ENCODE data around the gene NALCN. TPM values are rescaled to one million over a fixed set of nuclear protein-coding genes. Genes with fewer than 3 reads are reported as not detected.

The NALCN gene
- total RNA-seq, 1 donor from 2014 or later: 1.1 TPM

- Histone ChIP-seq H2AFZ (ENCODE audit: low read depth, low read length) (no peak overlapping the region), H3K36me3 (ENCODE audit: insufficient read depth, low read length) (no peaks in the 10 kb centered on the region), H3K9ac (ENCODE audit: low read length) (no peak overlapping the region), H3K79me2 (ENCODE audit: insufficient read depth, low read length) (no peaks in the 10 kb centered on the region), H3K27me3 (ENCODE audit: insufficient read depth, low read length) (no peaks in the 10 kb centered on the region), H3K9me3 (ENCODE audit: insufficient read depth, low read depth, low read length) (no peaks in the 10 kb centered on the region), H3K4me3 (ENCODE audit: insufficient read depth, low read depth, low read length) (no peak overlapping the region), H3K4me2 (ENCODE audit: low read length) (no peak overlapping the region), H3K27ac (ENCODE audit: low read depth, low read length) (no peak overlapping the region), H3K4me1 (ENCODE audit: insufficient read depth, low read length) (no peaks in the 10 kb centered on the region), H4K20me1 (ENCODE audit: insufficient read depth, low read length) (no peaks in the 10 kb centered on the region)
- no peak for DNase-seq (ENCODE audit: low read depth)
- no peaks in the 10 kb centered on the region for H3K36me3 Mint-ChIP-seq (ENCODE audit: low read depth, unreplicated experiment)
- no peak for FAIRE-seq
- H3K4me3 Mint-ChIP-seq (ENCODE audit: unreplicated experiment): no peak overlapping the region
- H3K27ac Mint-ChIP-seq (ENCODE audit: unreplicated experiment): peak overlapping the region; percentile 29
- peaks cover 16% of the 10 kb centered on the region for H3K4me1 Mint-ChIP-seq (ENCODE audit: low read depth, unreplicated experiment)
- peaks cover 9% of the 10 kb centered on the region for H3K9me3 Mint-ChIP-seq (ENCODE audit: unreplicated experiment)
- TF ChIP-seq CTCF (IDR thresholded peaks at IDR 0.05; ENCODE audit: insufficient read depth, low read depth, low read length): no peak
- no peak for TF ChIP-seq EZH2 (IDR thresholded peaks at IDR 0.05; ENCODE audit: insufficient read depth, low read length)
- no peaks in the 10 kb centered on the region for H3K27me3 Mint-ChIP-seq (ENCODE audit: low read depth, unreplicated experiment)
These were observed 124.4 kb downstream of the NALCN start for GRCh38 chr13:101291646-101292515.

GRCh38 chr13:101291206-101291605 is 125.1 kb downstream of the NALCN start:
- no peak for FAIRE-seq
- H3K4me3 ChIP-seq (ENCODE audit: insufficient read depth, low read depth, low read length): no peak overlapping the region
- peak overlapping the region; percentile 62 for H3K27ac Mint-ChIP-seq (ENCODE audit: unreplicated experiment)

More at GRCh38 chr13:101291206-101291605, 125.1 kb downstream of the NALCN start:
- Histone ChIP-seq H3K27ac (ENCODE audit: low read depth, low read length) (no peak overlapping the region), H3K79me2 (ENCODE audit: insufficient read depth, low read length) (no peaks in the 10 kb centered on the region), H3K4me2 (ENCODE audit: low read length) (no peak overlapping the region), H3K4me1 (ENCODE audit: insufficient read depth, low read length) (no peaks in the 10 kb centered on the region), H3K9me3 (ENCODE audit: insufficient read depth, low read depth, low read length) (no peaks in the 10 kb centered on the region), H4K20me1 (ENCODE audit: insufficient read depth, low read length) (no peaks in the 10 kb centered on the region), H3K36me3 (ENCODE audit: insufficient read depth, low read length) (no peaks in the 10 kb centered on the region), H2AFZ (ENCODE audit: low read depth, low read length) (no peak overlapping the region), H3K9ac (ENCODE audit: low read length) (no peak overlapping the region), H3K27me3 (ENCODE audit: insufficient read depth, low read length) (no peaks in the 10 kb centered on the region)
- peak; percentile 74 for DNase-seq (ENCODE audit: low read depth)
- Mint-ChIP-seq H3K4me3 (ENCODE audit: unreplicated experiment) (no peak overlapping the region), H3K27me3 (ENCODE audit: low read depth, unreplicated experiment) (no peaks in the 10 kb centered on the region), H3K4me1 (ENCODE audit: low read depth, unreplicated experiment) (peaks cover 16% of the 10 kb centered on the region), H3K36me3 (ENCODE audit: low read depth, unreplicated experiment) (no peaks in the 10 kb centered on the region), H3K9me3 (ENCODE audit: unreplicated experiment) (peaks cover 9% of the 10 kb centered on the region)
- no peak for TF ChIP-seq CTCF (IDR thresholded peaks at IDR 0.05; ENCODE audit: insufficient read depth, low read depth, low read length)
- TF ChIP-seq EZH2 (IDR thresholded peaks at IDR 0.05; ENCODE audit: insufficient read depth, low read length): no peak

All from astrocyte (in vitro differentiated cells and primary cell).